GM21447 (cell line): ENCODE results near the gene SLC11A2.
"Not testable (repeated sequence)": the region's sequence is repeated elsewhere in the genome, so short reads cannot be mapped to it uniquely, and the experiment has no call there.

Source experiments
- ATAC-seq: cut with Tn5 transposase; IDR thresholded peaks from one replicate; pipeline ENCODE4 v1.9.1; 2021; ENCODE audit not compliant: unreplicated experiment

SLC11A2 gene

DNA sequence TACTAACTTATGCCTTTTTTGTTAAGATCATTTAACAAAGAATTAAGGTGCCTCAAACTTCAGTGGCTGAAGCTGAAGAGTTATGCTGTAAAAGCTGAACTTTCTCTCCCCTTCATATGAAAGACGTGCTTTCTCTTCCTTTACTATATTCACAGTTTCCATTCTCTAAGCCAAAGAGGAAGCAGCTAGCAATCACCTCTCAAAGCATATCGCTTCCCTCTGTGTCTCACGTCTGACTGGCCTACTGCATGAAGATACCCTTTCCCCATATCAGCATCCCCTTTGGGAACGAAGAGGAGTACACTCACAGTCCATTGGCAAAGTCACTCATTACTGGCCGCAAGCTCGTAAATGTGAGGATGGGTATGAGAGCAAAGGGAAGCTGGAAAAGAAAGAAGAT lies 34.9 kb downstream of the SLC11A2 start:
- no peak for ATAC-seq

DNA sequence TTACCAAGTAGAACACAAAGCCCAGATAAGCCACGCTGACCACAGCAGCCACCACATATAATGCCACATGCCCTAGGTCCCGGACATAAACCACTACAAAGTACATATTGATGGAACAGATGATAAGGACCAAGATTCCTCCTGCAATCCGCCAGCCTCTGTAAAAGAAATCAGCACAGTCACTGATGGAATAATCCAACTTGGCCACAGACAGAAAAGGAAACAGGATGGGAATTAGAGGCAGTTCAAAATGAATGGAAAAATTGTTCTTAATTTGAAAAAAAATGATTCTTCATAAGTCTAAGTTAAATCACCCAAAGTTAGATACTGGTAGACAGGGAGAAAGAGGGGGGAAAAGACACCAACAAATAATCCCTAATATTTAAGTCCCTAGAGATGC lies 35.4 kb downstream of the SLC11A2 start:
- no peak for ATAC-seq

DNA sequence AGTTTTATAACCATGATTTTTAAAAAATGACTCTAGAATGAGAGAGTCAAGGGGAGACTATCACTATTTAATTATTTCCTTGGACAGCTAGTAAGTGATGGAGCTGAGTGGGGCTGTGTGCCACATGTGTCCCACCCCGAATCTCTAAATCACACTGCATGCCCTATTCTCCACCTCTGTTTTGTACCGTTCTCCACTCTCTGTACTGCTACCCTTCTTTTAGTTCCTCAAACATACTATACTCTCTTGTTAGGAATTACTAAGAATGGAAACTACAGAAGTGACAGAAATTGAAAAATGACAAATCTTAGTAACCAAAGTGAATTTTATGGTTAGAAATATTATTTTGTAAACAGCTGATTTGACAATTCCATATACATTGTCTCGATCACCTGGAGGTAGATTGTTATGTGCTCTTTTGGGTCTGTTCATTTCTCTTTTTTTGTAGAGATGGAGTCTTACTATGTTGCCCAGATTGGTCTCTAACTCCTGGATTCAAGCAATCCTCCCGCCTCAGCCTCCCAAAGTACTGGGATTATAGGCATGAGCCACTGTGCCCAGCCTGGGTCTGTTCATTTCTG lies 35.9 kb downstream of the SLC11A2 start:
- no peak for ATAC-seq

DNA sequence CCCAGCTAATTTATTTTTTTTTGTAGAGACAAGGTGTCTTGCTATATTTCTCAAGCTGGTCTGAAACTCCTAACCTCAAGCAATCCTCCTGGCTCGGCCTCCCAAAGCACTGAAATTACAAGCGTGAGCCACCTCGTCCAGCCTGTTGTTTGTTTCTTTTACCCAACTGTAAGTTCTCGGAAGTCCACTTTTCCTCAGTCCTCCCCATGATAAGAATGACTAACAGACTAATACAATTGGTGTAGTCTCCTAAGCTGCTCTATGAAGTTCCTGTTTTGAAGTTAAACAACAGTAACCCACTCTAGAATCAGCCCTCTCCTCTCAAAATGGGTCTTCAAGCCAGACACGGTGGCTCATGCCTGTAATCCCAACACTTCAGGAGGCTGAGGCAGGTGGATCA lies 37.3 kb downstream of the SLC11A2 start:
- no peak for ATAC-seq

DNA sequence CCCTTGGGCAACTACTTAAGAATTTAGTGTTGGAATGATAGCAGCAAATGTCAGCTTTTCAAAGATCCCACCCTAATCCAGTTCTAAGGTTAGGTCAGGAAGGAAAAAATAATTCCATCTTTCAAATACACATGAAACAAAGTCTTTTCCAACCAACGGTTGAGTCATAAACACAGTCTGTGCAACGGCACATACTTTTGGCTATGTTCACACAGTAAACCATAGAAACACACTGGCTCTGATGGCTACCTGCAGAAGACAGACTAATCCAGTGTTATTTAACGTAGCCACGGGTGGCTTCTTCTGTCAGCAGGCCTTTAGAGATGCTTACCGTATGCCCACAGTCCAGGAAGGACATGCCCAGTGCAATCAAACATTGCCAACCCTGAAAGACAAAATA lies 38.1 kb downstream of the SLC11A2 start:
- ATAC-seq, result no peak

DNA sequence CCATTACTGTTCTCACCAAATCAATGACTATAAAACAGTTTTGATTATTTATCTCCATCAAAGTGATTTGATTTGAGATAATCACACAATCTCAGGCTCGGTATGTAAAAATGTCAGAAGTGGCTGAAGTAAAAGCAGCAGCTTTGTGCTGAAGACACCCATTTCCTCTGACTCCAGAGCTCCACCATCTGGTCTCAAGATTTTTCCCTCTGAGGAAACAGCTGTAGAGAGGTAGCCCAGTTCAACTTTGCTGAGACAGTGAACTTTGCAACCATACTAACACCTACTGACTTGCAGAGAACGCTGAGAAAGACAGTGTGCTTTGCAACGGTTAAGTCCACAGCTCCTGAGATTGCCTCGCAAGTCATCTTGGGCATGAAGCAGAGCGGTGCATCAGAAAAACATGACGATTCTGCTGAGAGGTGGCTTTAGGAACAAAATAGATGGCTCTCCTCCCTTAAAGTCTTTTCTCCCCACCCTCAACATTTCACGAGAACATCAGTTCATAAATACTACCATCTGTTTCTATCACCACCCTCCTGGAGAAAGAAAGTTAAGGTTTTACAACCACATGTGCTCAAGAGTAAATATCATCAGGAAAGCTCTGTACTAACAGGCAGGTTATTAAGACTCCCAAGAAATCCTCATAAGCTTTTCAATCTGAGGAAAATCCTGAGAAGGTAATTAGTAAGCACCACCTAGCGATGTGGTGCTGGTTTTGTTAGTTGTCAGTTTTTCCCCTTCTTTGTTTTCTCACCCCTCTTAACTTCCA lies 39.0 kb downstream of the SLC11A2 start:
- no peak for ATAC-seq

DNA sequence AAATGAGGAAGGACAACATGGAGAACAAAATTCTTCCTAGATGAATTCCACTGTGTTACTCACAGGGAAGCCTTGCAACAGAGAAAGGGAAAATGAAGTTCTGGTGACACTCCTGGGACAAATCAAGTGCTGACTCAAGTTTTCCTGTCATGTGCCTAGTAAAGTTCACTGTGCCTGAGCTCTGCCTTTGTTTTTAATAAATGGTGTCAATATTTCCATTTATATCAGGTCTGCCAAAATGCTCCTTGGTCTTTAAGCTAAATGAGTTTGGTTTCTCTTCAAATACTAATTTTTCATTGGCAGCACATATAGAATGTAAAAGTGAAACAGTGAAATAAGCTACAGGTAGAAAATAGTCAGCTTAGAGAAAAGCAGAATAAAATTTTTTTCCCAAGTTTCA lies 40.9 kb downstream of the SLC11A2 start:
- ATAC-seq, result no peak

DNA sequence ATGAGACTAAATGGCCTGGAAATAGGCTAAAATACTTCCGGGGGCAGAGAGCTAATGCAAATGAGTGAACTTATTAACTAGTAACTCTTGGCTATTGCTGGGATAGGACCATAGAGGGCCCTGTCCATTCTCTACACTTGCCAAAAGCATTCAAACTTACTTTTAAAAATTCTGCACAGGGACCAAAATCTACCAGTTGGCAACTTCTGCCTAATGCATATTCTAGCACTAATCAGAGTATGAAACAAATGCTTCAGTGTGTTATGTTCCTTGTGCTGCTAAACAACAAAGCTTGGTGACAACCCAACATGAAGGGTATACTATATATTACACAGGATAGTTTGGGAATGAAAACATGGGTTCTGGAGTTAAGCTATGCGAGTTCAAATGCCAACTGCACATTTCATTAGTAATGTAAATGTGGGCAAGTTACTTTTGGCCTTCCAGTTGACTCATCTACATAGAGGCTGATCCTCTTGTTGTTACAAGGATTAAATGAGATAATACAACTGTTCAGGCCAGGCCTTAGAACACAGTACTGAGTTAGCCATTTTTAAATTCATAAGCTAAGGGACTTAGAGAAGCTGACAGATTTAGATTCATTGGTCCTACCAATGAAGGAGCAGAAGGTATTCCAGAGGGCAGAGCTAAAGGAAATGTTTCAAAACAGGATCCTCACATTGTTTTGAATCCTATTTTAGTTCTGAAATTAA lies 41.4 kb downstream of the SLC11A2 start:
- no peak for ATAC-seq

DNA sequence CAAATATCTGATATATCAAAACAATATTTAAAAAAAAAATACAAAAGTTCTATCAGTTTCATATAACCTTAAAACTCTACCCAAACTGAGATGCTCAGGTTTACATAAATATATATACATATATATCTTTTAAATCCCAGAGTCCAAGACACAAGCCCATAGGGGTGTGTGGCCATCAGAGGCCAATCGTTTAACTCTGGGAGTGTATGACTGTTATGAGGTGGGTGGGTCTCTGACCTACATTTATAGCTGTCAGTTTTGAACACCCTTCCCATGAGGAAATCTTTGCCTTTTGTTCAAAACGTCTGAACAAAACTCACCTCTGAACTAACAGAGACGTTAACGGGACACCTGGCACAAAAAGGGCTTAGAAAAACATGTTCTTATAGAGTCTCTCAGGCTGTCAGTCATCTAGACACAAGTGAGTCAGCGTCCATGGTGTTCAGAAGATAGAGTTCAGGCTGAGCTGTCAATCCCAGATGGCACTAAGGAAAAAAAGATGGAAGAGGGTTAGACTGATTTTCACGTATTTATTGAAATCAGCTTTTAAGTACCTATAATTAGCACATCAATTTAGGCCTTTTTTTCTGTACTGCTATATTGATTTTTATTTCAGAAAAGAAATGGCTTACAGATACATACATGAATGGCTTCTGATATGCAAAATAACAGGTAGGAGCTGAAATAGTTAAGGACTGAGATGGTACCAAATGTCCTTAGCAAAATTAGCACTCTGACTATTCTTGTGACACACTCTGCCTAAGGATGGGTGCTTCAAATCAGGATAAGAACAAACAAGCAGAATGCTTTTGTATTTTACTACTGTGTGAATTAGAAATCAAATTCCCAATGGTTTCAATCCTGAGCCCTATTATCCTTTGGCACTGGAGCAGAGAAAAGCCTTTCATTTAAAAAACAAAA lies 44.6 kb downstream of the SLC11A2 start:
- ATAC-seq, result no peak

DNA sequence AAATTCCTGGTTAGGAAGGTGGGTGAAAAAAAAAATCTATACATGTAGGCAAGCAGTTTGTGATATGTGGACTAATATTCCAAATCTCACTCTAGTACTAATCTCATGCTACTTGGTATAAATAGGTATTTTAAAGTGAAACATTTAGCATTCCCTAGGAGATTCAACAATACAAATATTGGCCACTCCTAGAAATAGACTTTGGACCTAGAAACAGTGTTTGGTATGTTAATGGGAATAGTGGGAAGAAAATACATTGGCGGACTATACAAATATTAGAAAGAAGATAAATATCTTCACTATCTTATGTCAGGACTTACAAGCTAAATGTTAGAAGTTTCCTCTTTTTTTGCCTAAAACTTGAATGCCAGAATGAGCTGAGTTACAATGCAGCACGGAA lies 45.6 kb downstream of the SLC11A2 start:
- ATAC-seq, result no peak

DNA sequence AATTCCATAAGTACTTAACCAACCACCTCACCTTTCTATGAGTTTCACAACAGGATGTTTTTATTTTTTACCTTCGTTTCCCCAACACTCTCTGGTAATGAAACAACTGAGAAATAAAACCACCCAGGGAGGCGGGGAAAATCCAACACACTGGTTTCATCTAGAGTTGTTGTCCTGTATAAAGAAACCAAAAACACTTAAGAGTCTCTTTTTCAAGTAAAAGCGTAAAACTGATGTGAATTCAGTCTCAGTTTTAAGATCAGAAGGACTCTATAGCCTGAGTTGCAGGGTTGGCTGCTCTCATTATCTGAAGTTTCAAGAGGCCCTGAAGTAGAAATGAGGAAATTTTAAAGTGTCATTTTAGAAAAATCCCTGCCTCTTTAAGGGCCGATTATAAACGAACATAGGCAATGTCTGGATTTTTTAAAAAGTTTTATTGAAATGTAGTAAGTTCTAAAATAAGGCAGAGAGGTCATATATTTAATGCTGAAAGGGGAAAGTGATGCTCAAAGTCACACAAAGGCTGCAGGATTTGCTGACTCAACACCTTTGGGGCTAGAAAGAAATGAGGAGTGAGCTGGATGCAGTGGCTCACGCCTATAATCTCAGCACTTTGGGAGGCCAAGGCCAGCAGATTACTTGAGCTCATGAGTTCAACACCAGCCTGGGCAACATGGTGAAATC lies 46.7 kb downstream of the SLC11A2 start:
- peak; percentile 90 for ATAC-seq

DNA sequence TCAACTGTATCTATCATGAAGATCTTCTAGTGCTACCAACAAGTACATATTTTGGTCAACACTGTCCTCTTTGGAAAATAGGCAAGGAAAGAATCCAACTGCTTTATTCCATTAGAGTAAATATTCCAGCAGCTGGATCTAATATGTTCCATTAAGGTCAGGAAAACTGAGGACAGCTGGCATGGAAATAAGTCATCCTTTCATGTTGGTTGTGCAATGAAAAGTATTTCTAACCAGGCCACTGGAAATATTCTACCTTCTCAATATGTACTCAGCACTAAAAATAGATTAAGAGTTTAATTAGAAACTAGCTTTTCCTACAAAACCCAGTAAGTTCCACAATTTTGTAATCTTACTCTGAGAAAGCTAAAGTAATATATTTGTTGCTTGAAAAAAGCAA lies 54.2 kb downstream of the SLC11A2 start:
- no peak for ATAC-seq

DNA sequence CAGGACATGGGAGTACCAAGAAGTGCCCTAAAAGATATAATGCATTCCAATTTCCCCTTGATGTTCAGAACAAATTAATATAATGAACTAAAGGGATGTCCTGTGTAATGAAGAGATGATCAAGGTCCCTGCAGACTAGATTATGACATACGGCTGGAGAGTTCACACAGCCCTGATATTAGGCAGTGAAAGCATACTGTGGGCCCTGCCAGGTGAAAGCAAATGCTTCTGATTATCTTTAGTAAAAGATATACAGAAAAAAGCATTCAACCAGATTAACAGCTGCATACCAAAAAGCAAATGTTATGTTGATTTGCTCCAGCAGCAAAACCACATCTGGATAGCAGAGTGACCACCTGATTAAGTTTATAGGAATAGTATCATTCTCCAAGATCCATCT lies 61.8 kb downstream of the SLC11A2 start:
- ATAC-seq, result no peak

DNA sequence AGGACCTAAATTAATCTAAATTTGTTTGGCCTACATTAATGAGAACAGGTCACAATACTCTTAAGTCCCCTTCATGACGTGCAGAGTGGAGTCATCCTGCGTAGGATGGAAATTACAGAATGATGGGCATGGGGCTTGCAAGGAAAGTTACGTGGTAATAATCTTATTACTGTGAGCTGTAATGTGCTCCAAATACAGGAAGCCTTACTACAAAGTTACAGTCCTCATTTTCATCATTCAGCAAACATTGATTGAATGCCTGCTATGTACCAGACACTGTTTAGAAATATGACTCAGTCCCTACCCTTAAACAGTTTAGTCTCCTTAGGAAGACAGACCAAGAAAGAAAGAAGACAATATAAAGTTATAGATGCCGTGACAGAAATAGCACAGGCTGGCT lies 64.5 kb downstream of the SLC11A2 start:
- ATAC-seq, result no peak

DNA sequence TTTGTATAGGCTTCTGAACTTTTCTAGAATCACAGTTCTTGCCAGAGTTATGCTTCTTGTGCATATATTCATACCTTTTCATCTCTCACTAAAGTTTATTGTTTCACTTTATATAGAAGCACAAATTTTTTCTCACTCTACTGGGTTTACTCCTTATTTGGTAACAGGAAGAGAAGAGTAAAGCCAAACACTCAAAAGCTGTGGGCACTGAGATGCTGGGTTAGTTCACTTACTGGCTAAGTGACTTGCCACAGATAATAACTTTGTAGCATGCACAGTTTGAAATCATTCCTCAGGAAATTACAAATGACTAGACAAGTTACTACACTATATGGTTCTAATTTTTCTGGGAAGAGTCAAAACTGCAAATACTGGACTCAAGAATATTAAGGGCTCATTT lies 66.1 kb downstream of the SLC11A2 start:
- ATAC-seq, result no peak

DNA sequence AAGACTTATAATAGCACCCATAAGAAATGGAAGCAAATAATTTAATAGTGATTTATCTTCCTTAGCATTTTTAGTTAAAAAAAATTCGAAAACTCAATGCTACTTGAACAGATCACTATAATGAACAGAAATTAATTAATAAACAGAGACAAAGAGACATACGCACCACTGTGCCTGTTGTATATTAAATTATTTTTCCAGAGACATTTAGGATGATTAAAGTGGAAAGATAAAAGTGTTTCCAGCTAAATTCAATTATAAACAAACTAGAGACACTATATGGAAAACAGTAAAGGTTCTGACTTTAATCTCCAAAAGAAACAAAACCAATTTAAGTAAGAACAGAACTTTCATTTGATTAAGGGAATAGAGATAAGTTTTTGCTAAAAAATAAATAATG lies 70.5 kb downstream of the SLC11A2 start:
- ATAC-seq, result no peak

DNA sequence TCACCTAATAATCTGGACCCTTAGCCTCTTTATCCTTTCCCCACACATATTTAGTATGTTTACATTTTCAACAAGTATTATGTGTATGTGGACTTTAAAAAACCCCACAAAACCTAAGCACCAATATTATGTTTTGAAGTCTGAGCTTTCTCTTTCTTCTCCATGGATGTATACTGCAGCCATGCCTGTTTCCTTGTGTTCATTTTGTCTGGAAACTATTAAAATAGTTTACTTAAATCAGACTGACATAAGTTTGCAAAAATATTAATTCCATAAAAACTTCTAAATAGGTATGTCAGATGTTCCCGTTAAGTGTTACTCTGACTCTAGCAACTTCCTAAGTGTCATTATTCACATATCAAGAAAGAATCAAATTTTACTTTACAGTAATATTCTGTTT lies 70.9 kb downstream of the SLC11A2 start:
- no peak for ATAC-seq

DNA sequence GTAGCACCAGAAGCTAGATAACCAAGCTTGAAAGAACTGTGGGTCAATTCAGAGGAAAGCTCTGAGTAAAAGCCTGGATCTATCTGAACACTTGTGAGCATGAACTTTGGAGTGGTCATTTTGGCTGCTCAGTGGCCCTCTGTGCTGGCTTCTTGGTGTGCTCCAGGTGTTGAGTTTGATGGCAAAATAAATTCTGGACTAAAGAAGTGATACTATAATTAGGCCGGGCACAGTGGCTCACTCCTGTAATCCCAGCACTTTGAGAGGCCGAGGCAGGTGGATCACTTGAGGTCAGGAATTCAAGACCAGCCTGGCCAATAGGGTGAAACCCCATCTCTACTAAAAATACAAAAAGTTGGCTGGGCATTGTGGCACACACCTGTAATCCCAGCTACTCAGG lies 71.4 kb downstream of the SLC11A2 start:
- not testable (repeated sequence) for ATAC-seq

DNA sequence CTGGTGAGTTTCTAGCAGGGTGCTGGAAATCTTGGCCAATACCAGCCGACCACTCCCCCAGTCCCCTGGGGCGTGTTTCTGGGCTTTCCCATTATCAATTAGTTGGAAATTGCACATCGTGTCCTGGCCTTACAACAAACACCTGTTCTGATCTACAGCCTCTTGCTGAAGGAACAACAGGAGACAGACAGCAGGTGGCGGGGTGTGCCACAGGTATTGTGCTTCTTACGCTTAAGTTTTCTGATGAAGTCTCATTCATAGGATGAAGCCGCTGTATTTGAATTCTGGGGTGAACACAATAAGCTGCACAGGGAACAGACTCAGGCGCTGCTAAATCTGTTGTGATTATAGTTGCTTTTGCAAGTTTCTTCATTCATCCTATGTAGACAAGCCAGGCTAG lies 73.1 kb downstream of the SLC11A2 start:
- ATAC-seq, result no peak

DNA sequence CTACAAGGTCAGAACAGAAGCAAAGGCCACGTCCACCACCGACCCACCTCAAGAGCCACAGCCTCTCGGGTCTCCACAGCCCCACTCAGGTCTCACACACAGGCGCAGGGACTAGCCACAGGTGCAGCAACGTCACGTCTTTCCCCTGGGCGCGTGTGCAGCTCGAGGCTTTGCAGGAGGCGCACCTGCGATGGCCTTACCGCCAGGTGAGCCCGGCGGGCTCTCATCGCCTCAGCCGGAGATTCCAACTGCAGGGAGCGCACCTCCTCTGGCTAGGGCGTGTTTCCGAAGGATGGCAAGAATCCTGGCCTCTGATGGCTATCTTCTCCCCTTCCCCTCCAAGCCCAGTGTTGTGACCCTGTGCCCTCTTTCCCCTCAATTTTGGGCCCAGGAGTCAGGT lies 73.7 kb downstream of the SLC11A2 start, which contains the start of gene HIGD1C:
TSS of gene HIGD1C (plus strand) at position 35 of the 400 bp plus-strand sequence. CDS start 1,455 bp downstream, outside the sequence.
- ATAC-seq, result no peak

DNA sequence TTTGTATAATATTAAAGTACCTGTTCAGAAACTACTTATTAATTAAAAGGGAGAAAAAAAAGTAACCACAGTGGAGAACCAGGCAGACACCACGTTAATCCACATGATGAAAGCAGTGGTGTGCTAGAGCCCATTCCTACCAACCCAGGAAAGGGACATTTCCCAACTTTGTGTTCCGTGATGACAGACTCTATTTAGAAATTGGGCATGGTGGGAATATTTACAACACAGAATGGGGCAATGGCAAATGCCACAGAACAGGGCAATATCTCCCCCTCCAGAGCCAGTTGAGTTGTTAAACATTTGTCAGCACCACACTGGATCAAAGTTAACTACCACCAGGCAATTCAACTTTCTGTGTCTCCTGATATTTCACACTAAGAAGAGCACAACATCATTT lies 75.1 kb downstream of the SLC11A2 start:
- no peak for ATAC-seq
